ENCODE data around the gene ZFP92.

The ZFP92 gene

GRCh38 chrX:153455571-153455970 is 44.3 kb downstream of the ZFP92 start:
- no peak overlapping the region for H3K27ac ChIP-seq (ENCODE audit: low read depth in 2 of 2, low read length in 2 of 2)
- peaks cover 0 to 2% of the 10 kb centered on the region in 2 donors for H3K27me3 ChIP-seq (ENCODE audit: control insufficient read depth in 2 of 2, insufficient read depth in 2 of 2, low read length in 2 of 2)
- H3K4me1 ChIP-seq (ENCODE audit: control insufficient read depth in 2 of 2, insufficient read depth in 2 of 2, low read length in 2 of 2): no peaks in the 10 kb centered on the region
- no peak overlapping the region for H3K4me3 ChIP-seq (ENCODE audit: low read length in 2 of 2)
- peaks cover 0 to 2% of the 10 kb centered on the region in 2 donors for H3K36me3 ChIP-seq (ENCODE audit: control insufficient read depth in 2 of 2, insufficient read depth in 2 of 2, low read length in 2 of 2)
- H3K9me3 ChIP-seq (ENCODE audit: control insufficient read depth in 2 of 2, low read length in 2 of 2): no peaks in the 10 kb centered on the region
- H3K9ac ChIP-seq (ENCODE audit: low read depth in 1 of 2, low read length in 2 of 2): no peak overlapping the region

GRCh38 chrX:153456161-153456560 is 44.9 kb downstream of the ZFP92 start:
- no peaks in the 10 kb centered on the region for H3K4me1 ChIP-seq (ENCODE audit: control insufficient read depth in 2 of 2, insufficient read depth in 2 of 2, low read length in 2 of 2)
- H3K9ac ChIP-seq (ENCODE audit: low read depth in 1 of 2, low read length in 2 of 2): no peak overlapping the region
- no peaks in the 10 kb centered on the region for H3K9me3 ChIP-seq (ENCODE audit: control insufficient read depth in 2 of 2, low read length in 2 of 2)
- H3K4me3 ChIP-seq (ENCODE audit: low read length in 2 of 2): no peak overlapping the region
- H3K27me3 ChIP-seq (ENCODE audit: control insufficient read depth in 2 of 2, insufficient read depth in 2 of 2, low read length in 2 of 2): peaks cover 0 to 2% of the 10 kb centered on the region in 2 donors
- H3K27ac ChIP-seq (ENCODE audit: low read depth in 2 of 2, low read length in 2 of 2): no peak overlapping the region
- peaks cover 0 to 2% of the 10 kb centered on the region in 2 donors for H3K36me3 ChIP-seq (ENCODE audit: control insufficient read depth in 2 of 2, insufficient read depth in 2 of 2, low read length in 2 of 2)

GRCh38 chrX:153456704-153457103 is 45.4 kb downstream of the ZFP92 start:
- Histone ChIP-seq H3K27ac (ENCODE audit: low read depth in 2 of 2, low read length in 2 of 2) (no peak overlapping the region), H3K27me3 (ENCODE audit: control insufficient read depth in 2 of 2, insufficient read depth in 2 of 2, low read length in 2 of 2) (peaks cover 0 to 2% of the 10 kb centered on the region in 2 donors), H3K4me1 (ENCODE audit: control insufficient read depth in 2 of 2, insufficient read depth in 2 of 2, low read length in 2 of 2) (no peaks in the 10 kb centered on the region), H3K9ac (ENCODE audit: low read depth in 1 of 2, low read length in 2 of 2) (no peak overlapping the region), H3K9me3 (ENCODE audit: control insufficient read depth in 2 of 2, low read length in 2 of 2) (no peaks in the 10 kb centered on the region), H3K36me3 (ENCODE audit: control insufficient read depth in 2 of 2, insufficient read depth in 2 of 2, low read length in 2 of 2) (peaks cover 0 to 2% of the 10 kb centered on the region in 2 donors), H3K4me3 (ENCODE audit: low read length in 2 of 2) (no peak overlapping the region)

- H3K27ac ChIP-seq (ENCODE audit: low read depth in 2 of 2, low read length in 2 of 2): no peak overlapping the region
- peaks cover 0 to 2% of the 10 kb centered on the region in 2 donors for H3K36me3 ChIP-seq (ENCODE audit: control insufficient read depth in 2 of 2, insufficient read depth in 2 of 2, low read length in 2 of 2)
- H3K9me3 ChIP-seq (ENCODE audit: control insufficient read depth in 2 of 2, low read length in 2 of 2): no peaks in the 10 kb centered on the region
- no peak overlapping the region for H3K4me3 ChIP-seq (ENCODE audit: low read length in 2 of 2)
- no peaks in the 10 kb centered on the region for H3K4me1 ChIP-seq (ENCODE audit: control insufficient read depth in 2 of 2, insufficient read depth in 2 of 2, low read length in 2 of 2)
- H3K27me3 ChIP-seq (ENCODE audit: control insufficient read depth in 2 of 2, insufficient read depth in 2 of 2, low read length in 2 of 2): peaks cover 0 to 2% of the 10 kb centered on the region in 2 donors
- H3K9ac ChIP-seq (ENCODE audit: low read depth in 1 of 2, low read length in 2 of 2): no peak overlapping the region
Observed at GRCh38 chrX:153457136-153457825, 46.0 kb downstream of the ZFP92 start.

GRCh38 chrX:153457827-153458466 is 46.7 kb downstream of the ZFP92 start:
- H3K36me3 ChIP-seq (ENCODE audit: control insufficient read depth in 2 of 2, insufficient read depth in 2 of 2, low read length in 2 of 2): peaks cover 0 to 2% of the 10 kb centered on the region in 2 donors
- no peak overlapping the region for H3K27ac ChIP-seq (ENCODE audit: low read depth in 2 of 2, low read length in 2 of 2)

GRCh38 chrX:153458476-153458875 is 47.2 kb downstream of the ZFP92 start:
- Histone ChIP-seq H3K27ac (ENCODE audit: low read depth in 2 of 2, low read length in 2 of 2) (no peak overlapping the region), H3K27me3 (ENCODE audit: control insufficient read depth in 2 of 2, insufficient read depth in 2 of 2, low read length in 2 of 2) (peaks cover 0 to 2% of the 10 kb centered on the region in 2 donors), H3K36me3 (ENCODE audit: control insufficient read depth in 2 of 2, insufficient read depth in 2 of 2, low read length in 2 of 2) (peaks cover 0 to 2% of the 10 kb centered on the region in 2 donors), H3K9ac (ENCODE audit: low read depth in 1 of 2, low read length in 2 of 2) (no peak overlapping the region), H3K4me3 (ENCODE audit: low read length in 2 of 2) (no peak overlapping the region), H3K9me3 (ENCODE audit: control insufficient read depth in 2 of 2, low read length in 2 of 2) (no peaks in the 10 kb centered on the region), H3K4me1 (ENCODE audit: control insufficient read depth in 2 of 2, insufficient read depth in 2 of 2, low read length in 2 of 2) (no peaks in the 10 kb centered on the region)

More at GRCh38 chrX:153457827-153458466, 46.7 kb downstream of the ZFP92 start:
- H3K4me1 ChIP-seq (ENCODE audit: control insufficient read depth in 2 of 2, insufficient read depth in 2 of 2, low read length in 2 of 2): no peaks in the 10 kb centered on the region
- H3K4me3 ChIP-seq (ENCODE audit: low read length in 2 of 2): no peak overlapping the region
- H3K9ac ChIP-seq (ENCODE audit: low read depth in 1 of 2, low read length in 2 of 2): no peak overlapping the region
- peaks cover 0 to 2% of the 10 kb centered on the region in 2 donors for H3K27me3 ChIP-seq (ENCODE audit: control insufficient read depth in 2 of 2, insufficient read depth in 2 of 2, low read length in 2 of 2)
- no peaks in the 10 kb centered on the region for H3K9me3 ChIP-seq (ENCODE audit: control insufficient read depth in 2 of 2, low read length in 2 of 2)

GRCh38 chrX:153459986-153460385 is 48.7 kb downstream of the ZFP92 start:
- H3K9me3 ChIP-seq (ENCODE audit: control insufficient read depth in 2 of 2, low read length in 2 of 2): no peaks in the 10 kb centered on the region

GRCh38 chrX:153460826-153461225 is 49.6 kb downstream of the ZFP92 start:
- H3K4me3 ChIP-seq (ENCODE audit: low read length in 2 of 2): no peak overlapping the region
- H3K9me3 ChIP-seq (ENCODE audit: control insufficient read depth in 2 of 2, low read length in 2 of 2): no peaks in the 10 kb centered on the region
- no peak overlapping the region for H3K9ac ChIP-seq (ENCODE audit: low read depth in 1 of 2, low read length in 2 of 2)
- no peaks in the 10 kb centered on the region for H3K27me3 ChIP-seq (ENCODE audit: control insufficient read depth in 2 of 2, insufficient read depth in 2 of 2, low read length in 2 of 2)
- no peaks in the 10 kb centered on the region for H3K4me1 ChIP-seq (ENCODE audit: control insufficient read depth in 2 of 2, insufficient read depth in 2 of 2, low read length in 2 of 2)
- H3K36me3 ChIP-seq (ENCODE audit: control insufficient read depth in 2 of 2, insufficient read depth in 2 of 2, low read length in 2 of 2): peaks cover 0 to 2% of the 10 kb centered on the region in 2 donors
- H3K27ac ChIP-seq (ENCODE audit: low read depth in 2 of 2, low read length in 2 of 2): no peak overlapping the region

More at GRCh38 chrX:153459986-153460385, 48.7 kb downstream of the ZFP92 start:
- H3K27ac ChIP-seq (ENCODE audit: low read depth in 2 of 2, low read length in 2 of 2): no peak overlapping the region
- no peaks in the 10 kb centered on the region for H3K4me1 ChIP-seq (ENCODE audit: control insufficient read depth in 2 of 2, insufficient read depth in 2 of 2, low read length in 2 of 2)
- peaks cover 0 to under 1% of the 10 kb centered on the region in 2 donors for H3K27me3 ChIP-seq (ENCODE audit: control insufficient read depth in 2 of 2, insufficient read depth in 2 of 2, low read length in 2 of 2)
- H3K36me3 ChIP-seq (ENCODE audit: control insufficient read depth in 2 of 2, insufficient read depth in 2 of 2, low read length in 2 of 2): peaks cover 0 to 2% of the 10 kb centered on the region in 2 donors
- H3K4me3 ChIP-seq (ENCODE audit: low read length in 2 of 2): no peak overlapping the region
- H3K9ac ChIP-seq (ENCODE audit: low read depth in 1 of 2, low read length in 2 of 2): no peak overlapping the region
